Activated CD4-positive, alpha-beta T cell treated with anti-CD3 and anti-CD28 coated beads, Interleukin-2, amount 50 U/mL, for 24 hours (primary cell): ENCODE data around the gene CA5A.

Experiments used
- DNase-seq, 2 donors: peaks; one replicate each; pipeline ENCODE4 v3.0.0-alpha.2; 2020; ENCODE audit warnings: low read depth in 1 of 2, low spot score in 1 of 2

Gene CA5A

GRCh38 chr16:87838643-87839541 lies 97.4 kb downstream of the CA5A start:
- DNase-seq, result no peak
